ENCODE results near the gene ETHE1. TPM values are rescaled to one million over a fixed set of nuclear protein-coding genes. Genes with fewer than 3 reads are reported as not detected.
A peak's percentile ranks its signal among the peaks of the same experiment; 100 is the strongest.

The ETHE1 gene
- total and polyA plus RNA-seq, 2 of the 8 experiments (the other 6 are each of a cell fraction or from before 2014, with no cell fraction given) = 19.9 to 96.0 TPM

DNA sequence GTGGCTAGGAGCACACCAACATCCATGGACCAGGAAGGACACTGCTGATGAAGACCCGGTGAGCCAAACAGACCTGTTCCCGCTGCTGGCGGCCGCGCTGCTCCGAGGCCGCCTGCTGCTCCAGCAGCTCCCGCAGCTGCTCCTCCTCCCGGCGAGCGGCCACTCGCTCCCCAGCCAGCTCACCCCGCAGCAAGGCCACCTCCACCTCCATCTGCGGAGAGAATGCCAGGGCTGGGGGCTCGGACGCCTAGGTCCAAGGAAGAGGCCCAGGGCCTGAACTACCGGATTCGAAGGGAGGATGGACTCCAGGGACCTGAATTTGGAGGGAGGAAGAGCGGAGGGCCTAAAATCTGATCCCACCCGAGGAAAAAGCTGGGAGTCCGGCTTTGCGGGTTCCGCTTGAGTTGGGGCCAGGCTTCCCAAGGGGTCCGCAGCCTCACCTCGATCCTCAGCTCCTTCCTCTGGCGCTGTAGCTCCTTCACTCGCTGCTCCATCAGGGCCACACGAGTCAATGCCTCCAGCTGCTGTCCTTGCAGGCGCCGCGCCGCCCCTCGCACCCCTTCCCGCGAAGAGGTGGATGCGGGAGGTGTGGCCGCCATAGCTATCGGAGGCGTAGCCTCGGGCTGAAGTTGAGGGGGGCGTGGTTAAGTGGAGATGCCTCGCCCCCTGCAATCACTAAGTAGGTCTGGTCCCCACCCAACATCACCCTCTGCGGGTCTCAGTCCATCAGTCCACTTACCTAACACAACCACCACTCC lies 25.2 kb downstream of the ETHE1 start:
- DNase-seq (ENCODE audit: low read depth in 1 of 2, low spot score in 2 of 2) = peak; percentile 43 to 83
- H3K4ac ChIP-seq (replicated peaks; ENCODE audit: insufficient read length, low read depth, low read length) = no peak overlapping the region
- H3K23me2 ChIP-seq (ENCODE audit: low read depth, low read length) = peaks cover 18% of the 10 kb centered on the region; the same call in 1 of the 2 replicates
- H3K27ac ChIP-seq (ENCODE audit: low read depth, low read length) = no peak overlapping the region
- H2BK120ac ChIP-seq (replicated peaks; ENCODE audit: low read depth, low read length) = no peak overlapping the region
- H3K23ac ChIP-seq (ENCODE audit: insufficient read length) = no peak overlapping the region
- H3K56ac ChIP-seq (replicated peaks; ENCODE audit: insufficient read length, low read depth, low read length) = no peak overlapping the region
- peak overlapping the region; percentile 84; the same call in 1 of the 2 replicates for H2BK12ac ChIP-seq (ENCODE audit: low read depth, low read length)
- peaks cover 0 to 6% (median 0%) of the 10 kb centered on the region in 4 experiments; a peak in 1 of 7 replicates for H3K4me1 ChIP-seq (replicated peaks in 1 of 4; ENCODE audit: control insufficient read depth in 3 of 4, insufficient read depth in 4 of 4, low read length in 3 of 4)
- no peaks in the 10 kb centered on the region for H3K9me3 ChIP-seq (ENCODE audit: insufficient read depth in 2 of 2, low read depth in 1 of 2, low read length in 1 of 2)
- H3K9ac ChIP-seq (replicated peaks in 1 of 4; ENCODE audit: extremely low read depth in 1 of 4, low read depth in 3 of 4, low read length in 3 of 4) = peak overlapping the region in 3 of 4 experiments; percentile 5 to 65 (median 49); a peak in 5 of 7 replicates
- no peaks in the 10 kb centered on the region for H3K79me2 ChIP-seq (ENCODE audit: control insufficient read depth in 1 of 2, insufficient read depth in 2 of 2, low read length in 2 of 2)
- no peak for FAIRE-seq
- no peaks in the 10 kb centered on the region for H3K79me1 ChIP-seq (ENCODE audit: low read depth, low read length)
- H3K4me3 ChIP-seq (ENCODE audit: extremely low read depth in 1 of 4, insufficient read depth in 2 of 4, low read depth in 3 of 4, low read length in 4 of 4) = peak overlapping the region; percentile 65 to 70 (median 68)
- peaks cover 3 to 16% (median 14%) of the 10 kb centered on the region in 4 experiments for H3K27me3 ChIP-seq (replicated peaks in 1 of 4; ENCODE audit: control insufficient read depth in 3 of 4, extremely low read depth in 1 of 4, insufficient read depth in 3 of 4, low read length in 3 of 4)
- H2BK15ac ChIP-seq (ENCODE audit: low read length) = no peak overlapping the region
- H2AFZ ChIP-seq (ENCODE audit: low read length) = peak overlapping the region; percentile 65; the same call in 1 of the 2 replicates
- peak overlapping the region; percentile 60 for H4K91ac ChIP-seq (replicated peaks; ENCODE audit: insufficient read length, low read length)
- peak overlapping the region; percentile 49; the same call in 1 of the 2 replicates for H2BK5ac ChIP-seq (ENCODE audit: low read depth, low read length)
- no peak overlapping the region for H3K14ac ChIP-seq (ENCODE audit: insufficient read length)
- H3K4me2 ChIP-seq (ENCODE audit: insufficient read depth in 1 of 2, low read depth in 2 of 2, low read length in 2 of 2) = peak overlapping the region; percentile 74 to 91
- H4K8ac ChIP-seq (ENCODE audit: extremely low read depth, insufficient read depth, low read length) = peak overlapping the region; percentile 82
- ChIA-PET CTCF (ENCODE audit: partially characterized antibody) (interaction anchor here (0.7 to 1.4 kb wide), 11 partner anchors 18 to 92 kb away, joined by 3 to 6 read pairs (median 3); partner anchors contain the start of gene LYPD3), POLR2A (ENCODE audit: partially characterized antibody) (interaction anchor here (0.7 to 1.4 kb wide), 9 partner anchors 9 to 41 kb away, joined by 3 to 6 read pairs (median 3); no protein-coding TSS in a partner anchor)
- H2AK5ac ChIP-seq (ENCODE audit: low read depth, low read length) = no peak overlapping the region
- peaks cover 0 to 2% of the 10 kb centered on the region in 2 experiments for H4K20me1 ChIP-seq (replicated peaks in 1 of 2; ENCODE audit: control insufficient read depth in 1 of 2, insufficient read depth in 2 of 2, low read length in 2 of 2)
- peaks cover 0 to 4% (median 1%) of the 10 kb centered on the region in 4 experiments; a peak in 1 of 8 replicates for H3K36me3 ChIP-seq (ENCODE audit: control insufficient read depth in 2 of 4, insufficient read depth in 4 of 4, low read length in 3 of 4)
- no peak overlapping the region for H4K5ac ChIP-seq (ENCODE audit: insufficient read length, low read depth, low read length)
- H3K18ac ChIP-seq (ENCODE audit: extremely low read depth, low read length) = peak overlapping the region; percentile 90
- H2BK20ac ChIP-seq (ENCODE audit: low read length) = no peak overlapping the region
- 7% methylated on average over 42 of the region's 43 CpGs; no CpG with 5 or more reads in 1 of the 2 experiments for whole genome bisulfite sequencing, 2 experiments (ENCODE audit: extremely low coverage in 1 of 2, insufficient coverage in 1 of 2, insufficient read length in 1 of 2, insufficient replicate concordance in 2 of 2, low coverage in 1 of 2, low lambda C conversion rate in 2 of 2, missing lambda C conversion rate in 1 of 2)
- TF ChIP-seq SUZ12 (IDR thresholded peaks at IDR 0.05; ENCODE audit: low read length) (no peak), CTBP2 (IDR thresholded peaks at IDR 0.05; ENCODE audit: borderline replicate concordance, insufficient read depth, insufficient read length, low read length) (no peak), JUN (IDR thresholded peaks at IDR 0.05; ENCODE audit: low read depth, low read length) (no peak), POU5F1 (IDR thresholded peaks at IDR 0.05; ENCODE audit: low read depth, low read length) (no peak), EP300 (IDR thresholded peaks at IDR 0.05; ENCODE audit: borderline replicate concordance in 1 of 2, low read depth in 2 of 2, low read length in 2 of 2) (peak in 1 of 2 experiments; percentile 15; a peak in 1 of 3 replicates), EZH2 (IDR thresholded peaks at IDR 0.05; ENCODE audit: low read depth, low read length, severe bottlenecking) (no peak), CHD1 (IDR thresholded peaks at IDR 0.05; ENCODE audit: low read depth, low read length) (no peak), SP2 (IDR thresholded peaks at IDR 0.05; ENCODE audit: low read length) (no peak)
- TF ChIP-seq, protein P1, sequence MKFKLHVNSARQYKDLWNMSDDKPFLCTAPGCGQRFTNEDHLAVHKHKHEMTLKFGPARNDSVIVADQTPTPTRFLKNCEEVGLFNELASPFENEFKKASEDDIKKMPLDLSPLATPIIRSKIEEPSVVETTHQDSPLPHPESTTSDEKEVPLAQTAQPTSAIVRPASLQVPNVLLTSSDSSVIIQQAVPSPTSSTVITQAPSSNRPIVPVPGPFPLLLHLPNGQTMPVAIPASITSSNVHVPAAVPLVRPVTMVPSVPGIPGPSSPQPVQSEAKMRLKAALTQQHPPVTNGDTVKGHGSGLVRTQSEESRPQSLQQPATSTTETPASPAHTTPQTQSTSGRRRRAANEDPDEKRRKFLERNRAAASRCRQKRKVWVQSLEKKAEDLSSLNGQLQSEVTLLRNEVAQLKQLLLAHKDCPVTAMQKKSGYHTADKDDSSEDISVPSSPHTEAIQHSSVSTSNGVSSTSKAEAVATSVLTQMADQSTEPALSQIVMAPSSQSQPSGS (IDR thresholded peaks at IDR 0.05; ENCODE audit: low read length) = no peak

All from H1 (cell line).